Mesenchymal stem cell (in vitro differentiated cells and primary cell): ENCODE results near the gene CDK5RAP2.
A peak's percentile ranks its signal among the peaks of the same experiment; 100 is the strongest.

Experiments
- DNase-seq: peaks from one replicate; pipeline ENCODE4 v3.0.0-alpha.2; 2013
- H2AFZ ChIP-seq: one replicate; pipeline ENCODE4 v1.6.1; 2013; ENCODE audit warnings: low read depth, mild to moderate bottlenecking, control low read depth, inconsistent platforms, low read length, moderate library complexity
- H2AK5ac ChIP-seq: 2 replicates; pipeline ENCODE4 v1.6.1; 2013; ENCODE audit warnings: low read length, moderate library complexity, mild to moderate bottlenecking, inconsistent platforms; ENCODE audit not compliant: severe bottlenecking
- H2BK120ac ChIP-seq: one replicate; pipeline ENCODE4 v1.6.1; 2013; ENCODE audit warnings: low read depth, mild to moderate bottlenecking, inconsistent platforms, low read length, moderate library complexity
- H2BK12ac ChIP-seq, 2 experiments: one replicate each; pipeline ENCODE4 v1.6.1; 2013; ENCODE audit warnings: inconsistent platforms in 2 of 2, low read length in 2 of 2, mild to moderate bottlenecking in 2 of 2, moderate library complexity in 2 of 2, control low read depth in 1 of 2
- H2BK15ac ChIP-seq: one replicate; pipeline ENCODE4 v1.6.1; 2013; ENCODE audit warnings: mild to moderate bottlenecking, low read depth, inconsistent platforms; ENCODE audit not compliant: poor library complexity, severe bottlenecking
- H2BK5ac ChIP-seq: 2 replicates; pipeline ENCODE4 v1.6.1; 2013; ENCODE audit warnings: low read depth, mild to moderate bottlenecking, low read length, control low read depth, inconsistent platforms; ENCODE audit not compliant: poor library complexity, severe bottlenecking
- H3K14ac ChIP-seq, 2 experiments: one replicate each; pipeline ENCODE4 v1.6.1; 2013; ENCODE audit warnings: inconsistent platforms in 2 of 2, low read length in 2 of 2, control low read depth in 1 of 2, mild to moderate bottlenecking in 1 of 2, moderate library complexity in 1 of 2
- H3K18ac ChIP-seq, 2 experiments: one replicate each; pipeline ENCODE4 v1.6.1; 2013; ENCODE audit warnings: inconsistent platforms in 2 of 2, low read length in 2 of 2, control low read depth in 1 of 2, low read depth in 1 of 2, mild to moderate bottlenecking in 1 of 2
- H3K23ac ChIP-seq, 2 experiments: one replicate each; pipeline ENCODE4 v1.6.1; 2013; ENCODE audit warnings: inconsistent platforms in 2 of 2, low read length in 2 of 2, mild to moderate bottlenecking in 2 of 2, moderate library complexity in 2 of 2, control low read depth in 1 of 2
- H3K27ac ChIP-seq: 2 replicates; pipeline ENCODE4 v1.5.1; 2013; ENCODE audit warnings: mild to moderate bottlenecking, moderate library complexity, low read length, control low read depth, inconsistent platforms; ENCODE audit not compliant: poor library complexity, severe bottlenecking
- H3K27me3 ChIP-seq, 2 experiments: 2 replicates each; pipeline versions ENCODE4 v1.6.1 to v1.7.0; 2013; ENCODE audit warnings: low read length in 2 of 2, mild to moderate bottlenecking in 2 of 2, moderate library complexity in 2 of 2, control low read depth in 1 of 2, inconsistent platforms in 1 of 2; ENCODE audit not compliant: control insufficient read depth in 1 of 2, insufficient read depth in 1 of 2
- H3K36me3 ChIP-seq, 2 experiments: 2 replicates each; pipeline versions ENCODE4 v1.6.1 to v1.7.0; 2013; ENCODE audit warnings: low read length in 2 of 2, control low read depth in 1 of 2, inconsistent platforms in 1 of 2, low read depth in 1 of 2, mild to moderate bottlenecking in 1 of 2; ENCODE audit not compliant: insufficient read depth in 2 of 2, control insufficient read depth in 1 of 2
- H3K4ac ChIP-seq, 2 experiments: one replicate each; pipeline ENCODE4 v1.6.1; 2013; ENCODE audit warnings: inconsistent platforms in 2 of 2, low read length in 2 of 2, mild to moderate bottlenecking in 2 of 2, moderate library complexity in 2 of 2, control low read depth in 1 of 2, low read depth in 1 of 2
- H3K4me1 ChIP-seq: 2 replicates; pipeline ENCODE4 v1.6.1; 2013; ENCODE audit warnings: low read depth, low read length, control low read depth; ENCODE audit not compliant: control insufficient read depth, insufficient read depth
- H3K4me2 ChIP-seq: 2 replicates; pipeline ENCODE4 v1.6.1; 2013; ENCODE audit warnings: low read length, mild to moderate bottlenecking, inconsistent platforms; ENCODE audit not compliant: poor library complexity, severe bottlenecking
- H3K4me3 ChIP-seq, 2 experiments: 2 replicates each; pipeline versions ENCODE4 v1.5.1 to v1.7.0; 2013; ENCODE audit warnings: low read length in 2 of 2, mild to moderate bottlenecking in 2 of 2, control low read depth in 1 of 2, low read depth in 1 of 2; ENCODE audit not compliant: insufficient read depth in 1 of 2
- H3K79me1 ChIP-seq: replicated peaks from 2 replicates; pipeline ENCODE4 v1.6.1; 2013; ENCODE audit warnings: mild to moderate bottlenecking, control low read depth, low read length, inconsistent platforms; ENCODE audit not compliant: poor library complexity, severe bottlenecking
- H3K9ac ChIP-seq: 2 replicates; pipeline ENCODE4 v1.7.0; 2013; ENCODE audit warnings: mild to moderate bottlenecking, low read length, moderate library complexity
- H3K9me3 ChIP-seq: 2 replicates; pipeline ENCODE4 v1.7.0; 2013; ENCODE audit warnings: mild to moderate bottlenecking, low read length; ENCODE audit not compliant: control insufficient read depth
- H4K8ac ChIP-seq: one replicate; pipeline ENCODE4 v1.6.1; 2013; ENCODE audit warnings: inconsistent platforms, mild to moderate bottlenecking, low read length, moderate library complexity
- H4K91ac ChIP-seq: one replicate; pipeline ENCODE4 v1.6.1; 2013; ENCODE audit warnings: mild to moderate bottlenecking, low read length, inconsistent platforms
- WGBS: methylation state at CpG from one replicate; pipeline ENCODE4 v1.1.7; 2013; ENCODE audit warnings: mixed read lengths; 5-methylcytosine and 5-hydroxymethylcytosine counted together

CDK5RAP2 gene

DNA sequence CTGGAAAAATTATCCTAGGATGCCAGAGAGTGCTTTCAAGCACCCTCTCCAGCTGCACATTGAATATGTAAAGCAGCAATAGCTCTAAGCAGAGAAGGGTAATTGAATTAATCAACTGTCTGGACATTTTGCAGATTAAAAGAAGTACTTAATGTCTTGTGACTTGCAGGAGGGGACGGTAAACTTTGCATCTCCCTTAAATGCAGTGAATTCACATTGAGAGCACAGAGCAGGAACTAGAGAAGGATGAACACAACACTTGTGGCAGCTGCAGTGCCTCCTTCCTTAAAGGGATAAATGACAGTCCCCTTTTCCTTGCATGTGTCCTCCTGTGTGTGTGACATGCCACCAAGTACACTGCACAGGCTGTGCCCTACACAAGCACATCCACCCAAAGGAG, 7.4 kb upstream of the CDK5RAP2 start:
- Histone ChIP-seq H3K4me1 (peaks cover 3% of the 10 kb centered on the region), H3K79me1 (no peaks in the 10 kb centered on the region), H3K9ac (no peak overlapping the region), H3K23ac (no peak overlapping the region), H4K91ac (no peak overlapping the region), H2AK5ac (no peak overlapping the region), H3K18ac (no peak overlapping the region), H3K9me3 (no peaks in the 10 kb centered on the region), H2BK5ac (no peak overlapping the region), H3K4ac (no peak overlapping the region), H3K4me3 (no peak overlapping the region), H3K27me3 (peaks cover 0 to 11% of the 10 kb centered on the region in 2 experiments), H3K4me2 (no peak overlapping the region), H2BK12ac (no peak overlapping the region), H2AFZ (no peak overlapping the region), H2BK15ac (no peak overlapping the region), H3K27ac (no peak overlapping the region), H4K8ac (no peak overlapping the region), H2BK120ac (no peak overlapping the region), H3K36me3 (no peaks in the 10 kb centered on the region), H3K14ac (no peak overlapping the region)
- WGBS: 57% methylated on average over 1 of the region's 1 CpG
- DNase-seq: no peak

- Histone ChIP-seq H4K91ac (no peak overlapping the region), H3K4me1 (peaks cover 5% of the 10 kb centered on the region), H3K36me3 (no peaks in the 10 kb centered on the region), H2BK5ac (no peak overlapping the region), H3K4ac (peak overlapping the region in 1 of 2 experiments; percentile 41), H3K18ac (no peak overlapping the region), H3K9ac (peak overlapping the region; percentile 51), H3K14ac (no peak overlapping the region), H3K27me3 (peaks cover 0 to 11% of the 10 kb centered on the region in 2 experiments), H3K23ac (no peak overlapping the region), H3K4me2 (peak overlapping the region; percentile 21), H2BK12ac (no peak overlapping the region), H4K8ac (no peak overlapping the region), H2BK15ac (no peak overlapping the region), H3K27ac (no peak overlapping the region), H3K9me3 (no peaks in the 10 kb centered on the region), H2AFZ (peak overlapping the region; percentile 71), H3K79me1 (peaks cover 8% of the 10 kb centered on the region), H2AK5ac (no peak overlapping the region), H3K4me3 (no peak overlapping the region), H2BK120ac (no peak overlapping the region)
- DNase-seq: peak; percentile 54
- WGBS: 79% methylated on average over 3 of the region's 3 CpGs
Observed at GRCh38 chr9:120583958-120584369, 4.0 kb upstream of the CDK5RAP2 start.

- H3K23ac ChIP-seq: peak overlapping the region in 1 of 2 experiments; percentile 64
- H3K27me3 ChIP-seq: no peaks in the 10 kb centered on the region
- H3K4ac ChIP-seq: peak overlapping the region in 1 of 2 experiments; percentile 54
- no peak overlapping the region for H2BK5ac ChIP-seq
- H3K36me3 ChIP-seq: peaks cover 0 to 2% of the 10 kb centered on the region in 2 experiments
- H3K9ac ChIP-seq: peak overlapping the region; percentile 94
- peak overlapping the region; percentile 81 for H4K91ac ChIP-seq
- H2BK120ac ChIP-seq: peak overlapping the region; percentile 67
- H4K8ac ChIP-seq: peak overlapping the region; percentile 94
- 6% methylated on average over 31 of the region's 31 CpGs for WGBS
- H2AK5ac ChIP-seq: no peak overlapping the region
- H3K14ac ChIP-seq: peak overlapping the region in 1 of 2 experiments; percentile 44
- H3K79me1 ChIP-seq: peaks cover 19% of the 10 kb centered on the region
- peak; percentile 28 for DNase-seq
- H3K9me3 ChIP-seq: no peaks in the 10 kb centered on the region
- peak overlapping the region; percentile 46 to 48 for H3K18ac ChIP-seq
- H3K4me2 ChIP-seq: peak overlapping the region; percentile 96
- peak overlapping the region in 1 of 2 experiments; percentile 21 for H2BK12ac ChIP-seq
- H3K4me3 ChIP-seq: peak overlapping the region; percentile 98 to 100
- H3K4me1 ChIP-seq: peaks cover 8% of the 10 kb centered on the region
- peak overlapping the region; percentile 65 for H2BK15ac ChIP-seq
- H3K27ac ChIP-seq: no peak overlapping the region
- H2AFZ ChIP-seq: peak overlapping the region; percentile 90
Observed at GRCh38 chr9:120579139-120580050, 572 bp downstream of the CDK5RAP2 start.

GRCh38 chr9:120574473-120574872, 5.5 kb downstream of the CDK5RAP2 start:
- DNase-seq: no peak
- 91% methylated on average over 1 of the region's 2 CpGs for WGBS
- Histone ChIP-seq H3K27me3 (no peaks in the 10 kb centered on the region), H3K27ac (no peak overlapping the region), H2BK120ac (no peak overlapping the region), H2BK5ac (no peak overlapping the region), H3K9me3 (no peaks in the 10 kb centered on the region), H2BK12ac (no peak overlapping the region), H2BK15ac (no peak overlapping the region), H2AK5ac (no peak overlapping the region), H3K4me3 (no peak overlapping the region), H3K14ac (no peak overlapping the region), H3K4ac (no peak overlapping the region), H3K23ac (no peak overlapping the region), H4K91ac (no peak overlapping the region), H4K8ac (no peak overlapping the region), H3K9ac (no peak overlapping the region), H3K79me1 (peaks cover 38% of the 10 kb centered on the region), H3K4me1 (peaks cover 7% of the 10 kb centered on the region), H3K36me3 (peaks cover 17 to 27% of the 10 kb centered on the region in 2 experiments), H2AFZ (no peak overlapping the region), H3K18ac (no peak overlapping the region), H3K4me2 (no peak overlapping the region)
